ENCODE measurements around the gene FXYD6. TPM values are rescaled to one million over a fixed set of nuclear protein-coding genes. Genes with fewer than 3 reads are reported as not detected.

The FXYD6 gene
- polyA plus RNA-seq, 1 of the 3 experiments (the other 2 are of a cell fraction) = 1.4 TPM

GRCh38 chr11:117857734-117858414, 18.6 kb downstream of the FXYD6 start:
- Histone ChIP-seq H3K79me2 (ENCODE audit: insufficient read depth) (no peaks in the 10 kb centered on the region), H3K4me1 (ENCODE audit: control insufficient read depth in 1 of 2, insufficient read depth in 2 of 2, low read depth in 1 of 2, low read length in 1 of 2) (peaks cover 0 to 20% of the 10 kb centered on the region in 2 experiments; a peak in 2 of 4 replicates), H3K9me3 (0 out of 2 replicates have a peak, but pooled peaks cover under 1% of the 10 kb centered on the region), H3K4me3 (ENCODE audit: low read depth in 2 of 2, low read length in 1 of 2) (no peak overlapping the region), H3K36me3 (replicated peaks in 1 of 2; ENCODE audit: control insufficient read depth in 1 of 2, insufficient read depth in 2 of 2, low read length in 1 of 2) (no peaks in the 10 kb centered on the region), H2AFZ (ENCODE audit: low read depth) (no peak overlapping the region), H4K20me1 (ENCODE audit: insufficient read depth) (no peaks in the 10 kb centered on the region), H3K27ac (ENCODE audit: low read depth in 2 of 2, low read length in 1 of 2) (no peak overlapping the region), H3K9ac (no peak overlapping the region), H3K27me3 (ENCODE audit: insufficient read depth) (no peaks in the 10 kb centered on the region; the same call in 1 of the 2 replicates), H3K4me2 (no peak overlapping the region), H3F3A (replicated peaks; ENCODE audit: insufficient read depth) (no peaks in the 10 kb centered on the region), H3K9me2 (no peaks in the 10 kb centered on the region)
- ChIA-PET CTCF (interaction anchor here (0.6 to 1.3 kb wide), 2 partner anchors 89 to 373 kb away, joined by 3 to 5 read pairs; no protein-coding TSS in a partner anchor), POLR2A (no interaction called here)
- DNase-seq = no peak
- TF ChIP-seq TCF12 (IDR thresholded peaks at IDR 0.05) (no peak), TAF1 (IDR thresholded peaks at IDR 0.05; ENCODE audit: borderline replicate concordance, low read depth, low read length) (no peak), CHD2 (IDR thresholded peaks at IDR 0.05; ENCODE audit: low read length, partially characterized antibody) (no peak), NRF1 (IDR thresholded peaks at IDR 0.05; ENCODE audit: low read depth, low read length) (no peak), TEAD4 (IDR thresholded peaks at IDR 0.05; ENCODE audit: borderline replicate concordance, insufficient read depth) (no peak), SMC3 (IDR thresholded peaks at IDR 0.05; ENCODE audit: low read depth, low read length) (no peak), EZH2phosphoT487 (IDR thresholded peaks at IDR 0.05; ENCODE audit: borderline replicate concordance, low read depth) (no peak), USF2 (IDR thresholded peaks at IDR 0.05; ENCODE audit: borderline replicate concordance, low read depth, low read length) (no peak), RFX5 (IDR thresholded peaks at IDR 0.05; ENCODE audit: low read length) (no peak), ELF1 (IDR thresholded peaks at IDR 0.05) (no peak), RXRA (IDR thresholded peaks at IDR 0.05; ENCODE audit: borderline replicate concordance, low read depth) (no peak), MEF2A (IDR thresholded peaks at IDR 0.05; ENCODE audit: borderline replicate concordance, low read depth) (no peak), REST (IDR thresholded peaks at IDR 0.05; ENCODE audit: low read depth, low read length) (no peak), RAD21 (IDR thresholded peaks at IDR 0.05; ENCODE audit: low read length) (no peak), FOXM1 (IDR thresholded peaks at IDR 0.05; ENCODE audit: low read depth) (no peak)
- TF ChIP-seq, protein P1, sequence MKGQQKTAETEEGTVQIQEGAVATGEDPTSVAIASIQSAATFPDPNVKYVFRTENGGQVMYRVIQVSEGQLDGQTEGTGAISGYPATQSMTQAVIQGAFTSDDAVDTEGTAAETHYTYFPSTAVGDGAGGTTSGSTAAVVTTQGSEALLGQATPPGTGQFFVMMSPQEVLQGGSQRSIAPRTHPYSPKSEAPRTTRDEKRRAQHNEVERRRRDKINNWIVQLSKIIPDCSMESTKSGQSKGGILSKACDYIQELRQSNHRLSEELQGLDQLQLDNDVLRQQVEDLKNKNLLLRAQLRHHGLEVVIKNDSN (IDR thresholded peaks at IDR 0.05; ENCODE audit: borderline replicate concordance, low read depth) = no peak
- TF ChIP-seq, protein P2, sequence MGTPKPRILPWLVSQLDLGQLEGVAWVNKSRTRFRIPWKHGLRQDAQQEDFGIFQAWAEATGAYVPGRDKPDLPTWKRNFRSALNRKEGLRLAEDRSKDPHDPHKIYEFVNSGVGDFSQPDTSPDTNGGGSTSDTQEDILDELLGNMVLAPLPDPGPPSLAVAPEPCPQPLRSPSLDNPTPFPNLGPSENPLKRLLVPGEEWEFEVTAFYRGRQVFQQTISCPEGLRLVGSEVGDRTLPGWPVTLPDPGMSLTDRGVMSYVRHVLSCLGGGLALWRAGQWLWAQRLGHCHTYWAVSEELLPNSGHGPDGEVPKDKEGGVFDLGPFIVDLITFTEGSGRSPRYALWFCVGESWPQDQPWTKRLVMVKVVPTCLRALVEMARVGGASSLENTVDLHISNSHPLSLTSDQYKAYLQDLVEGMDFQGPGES (IDR thresholded peaks at IDR 0.05; ENCODE audit: low read depth, low read length) = no peak
- WGBS (ENCODE audit: low lambda C conversion rate) = 42% methylated on average over 11 of the region's 11 CpGs
